Measurements from ENCODE around the gene RNF224. TPM values are rescaled to one million over a fixed set of nuclear protein-coding genes. Genes with fewer than 3 reads are reported as not detected.

Gene RNF224
- total and polyA plus RNA-seq, 10 of the 15 experiments (the other 5 are each of a cell fraction or from before 2014, with no cell fraction given), result not detected

DNA sequence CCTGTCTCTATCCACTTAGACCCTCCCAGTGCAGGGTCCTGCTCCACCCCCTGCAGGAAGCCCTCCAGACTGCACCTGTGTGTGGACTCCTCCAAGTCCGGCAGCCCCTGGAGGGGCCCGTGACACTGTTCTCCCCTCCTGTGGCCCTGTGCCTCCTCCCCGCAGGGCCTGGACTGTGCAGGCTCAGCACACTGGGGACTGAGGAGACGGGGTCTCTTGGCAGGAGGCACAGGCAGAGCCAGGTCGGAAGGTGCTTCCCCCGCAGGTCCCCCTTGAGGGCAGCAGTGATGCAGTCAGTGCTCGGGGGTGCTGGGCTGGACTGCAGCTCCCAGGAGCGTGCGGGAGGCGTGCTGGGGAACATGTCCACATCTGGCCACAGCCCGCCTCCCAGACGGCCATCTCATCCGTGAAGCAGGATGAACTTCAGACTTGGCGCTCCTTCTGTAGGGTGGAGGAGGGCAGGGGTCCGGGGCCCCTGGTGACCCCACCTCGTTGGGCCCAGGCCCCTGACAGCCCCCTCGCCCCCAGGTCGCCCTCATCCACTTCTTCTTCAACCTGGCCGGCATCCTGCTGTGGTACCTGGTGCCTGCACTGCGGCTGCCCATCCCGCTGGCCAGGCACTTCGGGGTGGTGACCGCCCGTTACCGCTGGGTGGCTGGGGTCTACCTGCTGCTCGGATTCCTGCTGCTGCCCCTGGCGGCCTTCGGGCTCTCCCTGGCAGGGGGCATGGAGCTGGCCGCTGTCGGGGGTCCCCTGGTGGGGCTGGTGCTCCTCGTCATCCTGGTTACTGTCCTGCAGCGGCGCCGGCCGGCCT, 8.3 kb downstream of the RNF224 start:
- Histone ChIP-seq H3K4me3 (no peak overlapping the region), H3K9ac (ENCODE audit: control insufficient read depth, insufficient read depth, low read length) (no peak overlapping the region), H3K27ac (ENCODE audit: control insufficient read depth, insufficient read depth) (no peak overlapping the region), H2AFZ (ENCODE audit: control insufficient read depth, low read depth, low read length) (no peak overlapping the region), H3K36me3 (ENCODE audit: control insufficient read depth in 2 of 2, insufficient read depth in 2 of 2, low read length in 1 of 2) (no peaks in the 10 kb centered on the region), H3K4me2 (ENCODE audit: control insufficient read depth, insufficient read depth) (no peak overlapping the region), H4K20me1 (ENCODE audit: control insufficient read depth, insufficient read depth) (no peaks in the 10 kb centered on the region), H3K27me3 (replicated peaks in 1 of 2; ENCODE audit: control insufficient read depth in 2 of 2, insufficient read depth in 2 of 2, low read length in 1 of 2) (no peaks in the 10 kb centered on the region), H3K79me2 (ENCODE audit: control insufficient read depth, insufficient read depth, low read length) (peaks cover 6% of the 10 kb centered on the region), H3K9me3 (replicated peaks; ENCODE audit: control insufficient read depth, insufficient read depth, low read length) (no peaks in the 10 kb centered on the region), H3K4me1 (ENCODE audit: control insufficient read depth, insufficient read depth, low read length) (peaks cover 26% of the 10 kb centered on the region)
- no TSS peak for BruUV-seq (replicated peaks)
- in situ Hi-C loops (cut with MboI), result no loop called here
- CTCF ChIA-PET, result interaction anchor here (0.9 to 2.1 kb wide), 16 partner anchors 13 to 207 kb away, joined by 3 to 24 read pairs (median 6); partner anchors contain the start of genes NELFB, SAPCD2 and SSNA1
- POLR2A ChIA-PET, result interaction anchor here (0.6 to 2.1 kb wide), 6 partner anchors 11 to 805 kb away, joined by 3 to 15 read pairs (median 5); partner anchors contain the start of genes CYSRT1, SSNA1 and TPRN
- no peak for ATAC-seq
- SMC1A ChIA-PET (ENCODE audit: uncharacterized antibody, unreplicated experiment), result interaction anchor here (0.7 to 1.6 kb wide), 5 partner anchors 27 to 175 kb away, joined by 3 to 5 read pairs (median 4); no protein-coding TSS in a partner anchor
- no peak for FAIRE-seq
- intact Hi-C loops (cut with micrococcal nuclease; ENCODE audit: unreplicated experiment), result loop anchor here (5.0 kb wide), 1 partner anchor 448 kb away; no protein-coding TSS in a partner anchor
- 52% methylated on average over 31 of the region's 35 CpGs for WGBS (ENCODE audit: insufficient coverage, insufficient replicate concordance, low lambda C conversion rate, missing lambda C conversion rate)
- DNase-seq (ENCODE audit: low read depth, low spot score), result no peak
- RAD21 ChIA-PET (ENCODE audit: unreplicated experiment), result interaction anchor here (0.6 to 4.6 kb wide), 15 partner anchors 12 to 289 kb away, joined by 3 to 20 read pairs (median 5); partner anchors contain the start of genes ANAPC2, NELFB, RNF208 and SAPCD2
- TF ChIP-seq YBX1 (IDR thresholded peaks at IDR 0.05) (no peak), POLR2AphosphoS5 (IDR thresholded peaks at IDR 0.05; ENCODE audit: low read length) (no peak), WRNIP1 (IDR thresholded peaks at IDR 0.05; ENCODE audit: borderline replicate concordance, low read depth, low read length) (no peak), MTA2 (IDR thresholded peaks at IDR 0.05; ENCODE audit: low read depth) (no peak), EGR1 (IDR thresholded peaks at IDR 0.05; ENCODE audit: borderline replicate concordance in 1 of 2, low read depth in 2 of 2, low read length in 2 of 2) (no peak)
- TF ChIP-seq, protein P1, sequence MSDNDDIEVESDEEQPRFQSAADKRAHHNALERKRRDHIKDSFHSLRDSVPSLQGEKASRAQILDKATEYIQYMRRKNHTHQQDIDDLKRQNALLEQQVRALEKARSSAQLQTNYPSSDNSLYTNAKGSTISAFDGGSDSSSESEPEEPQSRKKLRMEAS (IDR thresholded peaks at IDR 0.05; ENCODE audit: low read depth, low read length), result no peak
- TF ChIP-seq, protein P2, sequence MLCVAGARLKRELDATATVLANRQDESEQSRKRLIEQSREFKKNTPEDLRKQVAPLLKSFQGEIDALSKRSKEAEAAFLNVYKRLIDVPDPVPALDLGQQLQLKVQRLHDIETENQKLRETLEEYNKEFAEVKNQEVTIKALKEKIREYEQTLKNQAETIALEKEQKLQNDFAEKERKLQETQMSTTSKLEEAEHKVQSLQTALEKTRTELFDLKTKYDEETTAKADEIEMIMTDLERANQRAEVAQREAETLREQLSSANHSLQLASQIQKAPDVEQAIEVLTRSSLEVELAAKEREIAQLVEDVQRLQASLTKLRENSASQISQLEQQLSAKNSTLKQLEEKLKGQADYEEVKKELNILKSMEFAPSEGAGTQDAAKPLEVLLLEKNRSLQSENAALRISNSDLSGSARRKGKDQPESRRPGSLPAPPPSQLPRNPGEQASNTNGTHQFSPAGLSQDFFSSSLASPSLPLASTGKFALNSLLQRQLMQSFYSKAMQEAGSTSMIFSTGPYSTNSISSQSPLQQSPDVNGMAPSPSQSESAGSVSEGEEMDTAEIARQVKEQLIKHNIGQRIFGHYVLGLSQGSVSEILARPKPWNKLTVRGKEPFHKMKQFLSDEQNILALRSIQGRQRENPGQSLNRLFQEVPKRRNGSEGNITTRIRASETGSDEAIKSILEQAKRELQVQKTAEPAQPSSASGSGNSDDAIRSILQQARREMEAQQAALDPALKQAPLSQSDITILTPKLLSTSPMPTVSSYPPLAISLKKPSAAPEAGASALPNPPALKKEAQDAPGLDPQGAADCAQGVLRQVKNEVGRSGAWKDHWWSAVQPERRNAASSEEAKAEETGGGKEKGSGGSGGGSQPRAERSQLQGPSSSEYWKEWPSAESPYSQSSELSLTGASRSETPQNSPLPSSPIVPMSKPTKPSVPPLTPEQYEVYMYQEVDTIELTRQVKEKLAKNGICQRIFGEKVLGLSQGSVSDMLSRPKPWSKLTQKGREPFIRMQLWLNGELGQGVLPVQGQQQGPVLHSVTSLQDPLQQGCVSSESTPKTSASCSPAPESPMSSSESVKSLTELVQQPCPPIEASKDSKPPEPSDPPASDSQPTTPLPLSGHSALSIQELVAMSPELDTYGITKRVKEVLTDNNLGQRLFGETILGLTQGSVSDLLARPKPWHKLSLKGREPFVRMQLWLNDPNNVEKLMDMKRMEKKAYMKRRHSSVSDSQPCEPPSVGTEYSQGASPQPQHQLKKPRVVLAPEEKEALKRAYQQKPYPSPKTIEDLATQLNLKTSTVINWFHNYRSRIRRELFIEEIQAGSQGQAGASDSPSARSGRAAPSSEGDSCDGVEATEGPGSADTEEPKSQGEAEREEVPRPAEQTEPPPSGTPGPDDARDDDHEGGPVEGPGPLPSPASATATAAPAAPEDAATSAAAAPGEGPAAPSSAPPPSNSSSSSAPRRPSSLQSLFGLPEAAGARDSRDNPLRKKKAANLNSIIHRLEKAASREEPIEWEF (IDR thresholded peaks at IDR 0.05; ENCODE audit: insufficient replicate concordance, low read depth, low read length), result no peak
- TF ChIP-seq, protein P3, sequence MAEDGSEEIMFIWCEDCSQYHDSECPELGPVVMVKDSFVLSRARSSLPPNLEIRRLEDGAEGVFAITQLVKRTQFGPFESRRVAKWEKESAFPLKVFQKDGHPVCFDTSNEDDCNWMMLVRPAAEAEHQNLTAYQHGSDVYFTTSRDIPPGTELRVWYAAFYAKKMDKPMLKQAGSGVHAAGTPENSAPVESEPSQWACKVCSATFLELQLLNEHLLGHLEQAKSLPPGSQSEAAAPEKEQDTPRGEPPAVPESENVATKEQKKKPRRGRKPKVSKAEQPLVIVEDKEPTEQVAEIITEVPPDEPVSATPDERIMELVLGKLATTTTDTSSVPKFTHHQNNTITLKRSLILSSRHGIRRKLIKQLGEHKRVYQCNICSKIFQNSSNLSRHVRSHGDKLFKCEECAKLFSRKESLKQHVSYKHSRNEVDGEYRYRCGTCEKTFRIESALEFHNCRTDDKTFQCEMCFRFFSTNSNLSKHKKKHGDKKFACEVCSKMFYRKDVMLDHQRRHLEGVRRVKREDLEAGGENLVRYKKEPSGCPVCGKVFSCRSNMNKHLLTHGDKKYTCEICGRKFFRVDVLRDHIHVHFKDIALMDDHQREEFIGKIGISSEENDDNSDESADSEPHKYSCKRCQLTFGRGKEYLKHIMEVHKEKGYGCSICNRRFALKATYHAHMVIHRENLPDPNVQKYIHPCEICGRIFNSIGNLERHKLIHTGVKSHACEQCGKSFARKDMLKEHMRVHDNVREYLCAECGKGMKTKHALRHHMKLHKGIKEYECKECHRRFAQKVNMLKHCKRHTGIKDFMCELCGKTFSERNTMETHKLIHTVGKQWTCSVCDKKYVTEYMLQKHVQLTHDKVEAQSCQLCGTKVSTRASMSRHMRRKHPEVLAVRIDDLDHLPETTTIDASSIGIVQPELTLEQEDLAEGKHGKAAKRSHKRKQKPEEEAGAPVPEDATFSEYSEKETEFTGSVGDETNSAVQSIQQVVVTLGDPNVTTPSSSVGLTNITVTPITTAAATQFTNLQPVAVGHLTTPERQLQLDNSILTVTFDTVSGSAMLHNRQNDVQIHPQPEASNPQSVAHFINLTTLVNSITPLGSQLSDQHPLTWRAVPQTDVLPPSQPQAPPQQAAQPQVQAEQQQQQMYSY (CRISPR knock-in tag; IDR thresholded peaks at IDR 0.05), result no peak
- TF ChIP-seq, protein P4, sequence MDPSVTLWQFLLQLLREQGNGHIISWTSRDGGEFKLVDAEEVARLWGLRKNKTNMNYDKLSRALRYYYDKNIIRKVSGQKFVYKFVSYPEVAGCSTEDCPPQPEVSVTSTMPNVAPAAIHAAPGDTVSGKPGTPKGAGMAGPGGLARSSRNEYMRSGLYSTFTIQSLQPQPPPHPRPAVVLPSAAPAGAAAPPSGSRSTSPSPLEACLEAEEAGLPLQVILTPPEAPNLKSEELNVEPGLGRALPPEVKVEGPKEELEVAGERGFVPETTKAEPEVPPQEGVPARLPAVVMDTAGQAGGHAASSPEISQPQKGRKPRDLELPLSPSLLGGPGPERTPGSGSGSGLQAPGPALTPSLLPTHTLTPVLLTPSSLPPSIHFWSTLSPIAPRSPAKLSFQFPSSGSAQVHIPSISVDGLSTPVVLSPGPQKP (IDR thresholded peaks at IDR 0.05; ENCODE audit: low read depth, low read length), result no peak

Measured in GM12878 (cell line).